ENCODE measurements around the gene POFUT1.

GRCh38 chr20:32165836-32166545 lies 41.7 kb upstream of the POFUT1 start:
- TF ChIP-seq, protein P1, sequence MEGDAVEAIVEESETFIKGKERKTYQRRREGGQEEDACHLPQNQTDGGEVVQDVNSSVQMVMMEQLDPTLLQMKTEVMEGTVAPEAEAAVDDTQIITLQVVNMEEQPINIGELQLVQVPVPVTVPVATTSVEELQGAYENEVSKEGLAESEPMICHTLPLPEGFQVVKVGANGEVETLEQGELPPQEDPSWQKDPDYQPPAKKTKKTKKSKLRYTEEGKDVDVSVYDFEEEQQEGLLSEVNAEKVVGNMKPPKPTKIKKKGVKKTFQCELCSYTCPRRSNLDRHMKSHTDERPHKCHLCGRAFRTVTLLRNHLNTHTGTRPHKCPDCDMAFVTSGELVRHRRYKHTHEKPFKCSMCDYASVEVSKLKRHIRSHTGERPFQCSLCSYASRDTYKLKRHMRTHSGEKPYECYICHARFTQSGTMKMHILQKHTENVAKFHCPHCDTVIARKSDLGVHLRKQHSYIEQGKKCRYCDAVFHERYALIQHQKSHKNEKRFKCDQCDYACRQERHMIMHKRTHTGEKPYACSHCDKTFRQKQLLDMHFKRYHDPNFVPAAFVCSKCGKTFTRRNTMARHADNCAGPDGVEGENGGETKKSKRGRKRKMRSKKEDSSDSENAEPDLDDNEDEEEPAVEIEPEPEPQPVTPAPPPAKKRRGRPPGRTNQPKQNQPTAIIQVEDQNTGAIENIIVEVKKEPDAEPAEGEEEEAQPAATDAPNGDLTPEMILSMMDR (conservative IDR thresholded peaks at IDR 0.05; ENCODE audit: low read depth, low read length) = no peak
- TF ChIP-seq EZH2 (IDR thresholded peaks at IDR 0.05; ENCODE audit: low read length, unreplicated experiment) = no peak
